H1 (cell line): Measurements from ENCODE around the gene SHLD1. TPM values are rescaled to one million over a fixed set of nuclear protein-coding genes. Genes with fewer than 3 reads are reported as not detected.

ENCODE experiments used
- CTCF ChIA-PET: fragments of 300-600 bp; sonication (Branson Sonifier 250); formaldehyde crosslinking; loops from one replicate; lab custom pipeline; 2021; ENCODE audit not compliant: partially characterized antibody; lab: Charles Lee
- POLR2A ChIA-PET: fragments of 300-600 bp; sonication (Branson Sonifier 250); formaldehyde crosslinking; loops from one replicate; lab custom pipeline; 2021; ENCODE audit warnings: inconsistent platforms; ENCODE audit not compliant: partially characterized antibody; lab: Charles Lee
- DNase-seq, 2 experiments: peaks; one replicate each; pipeline versions ENCODE4 v3.0.0 to v3.0.0-alpha.2; 2010 to 2022; ENCODE audit warnings: low spot score in 2 of 2, low read depth in 1 of 2, mixed read lengths in 1 of 2
- FAIRE-seq: peaks from 2 replicates; lab custom pipeline; 2011; peaks lifted over from hg19 to GRCh38; lab: Jason Lieb, UNC
- H2AFZ ChIP-seq: 2 replicates; pipeline ENCODE4 v1.8.1; 2012; ENCODE audit warnings: low read length, inconsistent platforms
- H2AK5ac ChIP-seq: 2 replicates; pipeline ENCODE4 v1.6.1; 2013; ENCODE audit warnings: low read depth, low read length
- H2BK120ac ChIP-seq: replicated peaks from 2 replicates; pipeline ENCODE3; 2013; ENCODE audit warnings: low read depth, low read length, inconsistent platforms
- H2BK12ac ChIP-seq: 2 replicates; pipeline ENCODE4 v1.6.1; 2013; ENCODE audit warnings: low read depth, low read length
- H2BK15ac ChIP-seq: 2 replicates; pipeline ENCODE4 v1.6.1; 2013; ENCODE audit warnings: low read length
- H2BK20ac ChIP-seq: 2 replicates; pipeline ENCODE4 v1.6.1; 2013; ENCODE audit warnings: low read length
- H2BK5ac ChIP-seq: 2 replicates; pipeline ENCODE4 v1.6.1; 2013; ENCODE audit warnings: low read depth, low read length
- H3K14ac ChIP-seq: 2 replicates; pipeline ENCODE4 v1.6.1; 2013; ENCODE audit warnings: inconsistent platforms; ENCODE audit not compliant: insufficient read length
- H3K18ac ChIP-seq: 2 replicates; pipeline ENCODE4 v1.6.1; 2013; ENCODE audit warnings: low read length; ENCODE audit errors: extremely low read depth
- H3K23ac ChIP-seq: 2 replicates; pipeline ENCODE4 v1.6.1; 2013; ENCODE audit warnings: inconsistent platforms; ENCODE audit not compliant: insufficient read length
- H3K23me2 ChIP-seq: 2 replicates; pipeline ENCODE4 v1.6.1; 2013; ENCODE audit warnings: low read depth, low read length
- H3K27ac ChIP-seq: 2 replicates; pipeline ENCODE4 v1.6.1; 2011; ENCODE audit warnings: low read depth, low read length, inconsistent platforms
- H3K27me3 ChIP-seq, 4 experiments: replicated peaks in 1 of 4; 1 replicate in 1 of 4; 2 replicates in 3 of 4; pipeline versions ENCODE4 v1.6.1 to v1.8.1; 2011 to 2013; ENCODE audit warnings: low read length in 3 of 4, mild to moderate bottlenecking in 3 of 4, inconsistent platforms in 2 of 4, mixed read lengths in 2 of 4, moderate library complexity in 1 of 4; ENCODE audit not compliant: control insufficient read depth in 3 of 4, insufficient read depth in 3 of 4; ENCODE audit errors: extremely low read depth in 1 of 4
- H3K36me3 ChIP-seq, 4 experiments: 2 replicates each; pipeline versions ENCODE4 v1.6.1 to v1.8.1; 2011 to 2013; ENCODE audit warnings: mild to moderate bottlenecking in 4 of 4, low read length in 3 of 4, moderate library complexity in 2 of 4, control low read depth in 1 of 4, inconsistent platforms in 1 of 4; ENCODE audit not compliant: insufficient read depth in 4 of 4, control insufficient read depth in 2 of 4
- H3K4ac ChIP-seq: replicated peaks from 2 replicates; pipeline ENCODE3; 2013; ENCODE audit warnings: low read length, low read depth, mixed read lengths, inconsistent platforms; ENCODE audit not compliant: insufficient read length
- H3K4me1 ChIP-seq, 4 experiments: replicated peaks in 1 of 4; 1 replicate in 1 of 4; 2 replicates in 3 of 4; pipeline versions ENCODE4 v1.6.1 to v1.8.1; 2011 to 2013; ENCODE audit warnings: low read length in 3 of 4, inconsistent platforms in 2 of 4, mixed read lengths in 1 of 4; ENCODE audit not compliant: insufficient read depth in 4 of 4, control insufficient read depth in 3 of 4
- H3K4me2 ChIP-seq, 2 experiments: 2 replicates each; pipeline versions ENCODE4 v1.6.1 to v1.8.1; 2011 to 2013; ENCODE audit warnings: low read depth in 2 of 2, low read length in 2 of 2, control low read depth in 1 of 2, inconsistent platforms in 1 of 2, mild to moderate bottlenecking in 1 of 2; ENCODE audit not compliant: insufficient read depth in 1 of 2
- H3K4me3 ChIP-seq, 4 experiments: fragments of 200-600, 300-600 bp in 1 of 4; sonication (generic), shearing (Covaris generic), sonication (Bioruptor Twin) in 1 of 4; 2 replicates each; pipeline versions ENCODE4 v1.5.1 to v1.8.1; 2011 to 2016; ENCODE audit warnings: low read length in 4 of 4, low read depth in 3 of 4, control low read depth in 2 of 4, inconsistent platforms in 2 of 4, mild to moderate bottlenecking in 2 of 4, mixed read lengths in 1 of 4, moderate library complexity in 1 of 4; ENCODE audit not compliant: insufficient read depth in 2 of 4; ENCODE audit errors: extremely low read depth in 1 of 4
- H3K56ac ChIP-seq: replicated peaks from 2 replicates; pipeline ENCODE3; 2013; ENCODE audit warnings: low read depth, mild to moderate bottlenecking, mixed read lengths, low read length, inconsistent platforms; ENCODE audit not compliant: insufficient read length
- H3K79me1 ChIP-seq: 2 replicates; pipeline ENCODE4 v1.6.1; 2013; ENCODE audit warnings: low read depth, low read length, control low read depth
- H3K79me2 ChIP-seq, 2 experiments: 2 replicates each; pipeline versions ENCODE4 v1.6.1 to v1.8.1; 2012 to 2013; ENCODE audit warnings: low read length in 2 of 2, mild to moderate bottlenecking in 2 of 2, inconsistent platforms in 1 of 2; ENCODE audit not compliant: insufficient read depth in 2 of 2, control insufficient read depth in 1 of 2
- H3K9ac ChIP-seq, 4 experiments: replicated peaks in 1 of 4; 1 replicate in 1 of 4; 2 replicates in 3 of 4; pipeline versions ENCODE4 v1.6.1 to v1.8.1; 2011 to 2013; ENCODE audit warnings: low read depth in 3 of 4, low read length in 3 of 4, control low read depth in 2 of 4, mild to moderate bottlenecking in 2 of 4, moderate library complexity in 2 of 4, inconsistent platforms in 1 of 4; ENCODE audit errors: extremely low read depth in 1 of 4
- H3K9me3 ChIP-seq, 2 experiments: 2 replicates each; pipeline versions ENCODE4 v1.6.1 to v1.8.1; 2012 to 2013; ENCODE audit warnings: mild to moderate bottlenecking in 2 of 2, moderate library complexity in 2 of 2, control low read depth in 1 of 2, inconsistent platforms in 1 of 2, low read depth in 1 of 2, low read length in 1 of 2, mixed read lengths in 1 of 2; ENCODE audit not compliant: insufficient read depth in 2 of 2
- H4K20me1 ChIP-seq, 2 experiments: replicated peaks in 1 of 2; 2 replicates each; pipeline versions ENCODE3 to v1.8.1; 2011 to 2013; ENCODE audit warnings: inconsistent platforms in 2 of 2, low read length in 2 of 2, mild to moderate bottlenecking in 1 of 2; ENCODE audit not compliant: insufficient read depth in 2 of 2, control insufficient read depth in 1 of 2
- H4K5ac ChIP-seq: 2 replicates; pipeline ENCODE4 v1.6.1; 2013; ENCODE audit warnings: low read length, low read depth, mixed read lengths, inconsistent platforms; ENCODE audit not compliant: insufficient read length
- H4K8ac ChIP-seq: 2 replicates; pipeline ENCODE4 v1.8.0; 2013; ENCODE audit warnings: mild to moderate bottlenecking, moderate library complexity, low read length, inconsistent platforms; ENCODE audit not compliant: insufficient read depth; ENCODE audit errors: extremely low read depth
- H4K91ac ChIP-seq: replicated peaks from 2 replicates; pipeline ENCODE3; 2013; ENCODE audit warnings: low read length, mixed read lengths, inconsistent platforms; ENCODE audit not compliant: insufficient read length
- ASH2L ChIP-seq: fragments of 200-600, 300-600 bp; sonication (generic); IDR thresholded peaks from one replicate; pipeline ENCODE4 v1.7.1; 2017; ENCODE audit warnings: low read length
- ATF3 ChIP-seq: IDR thresholded peaks from 2 replicates; pipeline ENCODE4 v1.6.1; 2011; ENCODE audit warnings: low read depth, mild to moderate bottlenecking, low read length; ENCODE audit not compliant: insufficient read depth
- CHD2 ChIP-seq: IDR thresholded peaks from 2 replicates; pipeline ENCODE4 v1.6.1; 2012; ENCODE audit warnings: low read length, improper control_type of control experiment
- FOSL1 ChIP-seq: IDR thresholded peaks from 2 replicates; pipeline ENCODE4 v1.6.1; 2011; ENCODE audit warnings: mild to moderate bottlenecking, low read depth, low read length, moderate library complexity; ENCODE audit not compliant: insufficient read depth
- GABPA ChIP-seq: IDR thresholded peaks from 2 replicates; pipeline ENCODE4 v1.6.1; 2011; ENCODE audit warnings: mild to moderate bottlenecking, low read length, moderate library complexity, borderline replicate concordance; ENCODE audit not compliant: insufficient read depth
- HDAC2 ChIP-seq, 2 experiments: fragments of 300-600 bp in 1 of 2; sonication (generic) in 1 of 2; IDR thresholded peaks; 2 replicates each; pipeline ENCODE4 v1.6.1; 2011 to 2012; ENCODE audit warnings: low read depth in 2 of 2, low read length in 2 of 2, mild to moderate bottlenecking in 2 of 2, moderate library complexity in 2 of 2, borderline replicate concordance in 1 of 2, inconsistent platforms in 1 of 2
- KDM5A ChIP-seq: fragments of 200-600 bp; IDR thresholded peaks from 2 replicates; pipeline ENCODE4 v1.7.1; 2012; ENCODE audit warnings: mild to moderate bottlenecking, low read length, inconsistent platforms, mixed read lengths
- POLR2AphosphoS5 ChIP-seq: IDR thresholded peaks from 2 replicates; pipeline ENCODE4 v1.6.1; 2011; ENCODE audit warnings: low read depth, low read length
- POU5F1 ChIP-seq: IDR thresholded peaks from 2 replicates; pipeline ENCODE4 v1.6.1; 2011; ENCODE audit warnings: low read depth, mild to moderate bottlenecking, low read length, moderate library complexity
- SAP30 ChIP-seq: fragments of 300-600 bp; sonication (generic); IDR thresholded peaks from 2 replicates; pipeline ENCODE4 v1.7.1; 2012; ENCODE audit warnings: low read length, moderate library complexity, mild to moderate bottlenecking, inconsistent platforms; ENCODE audit not compliant: insufficient read depth, insufficient replicate concordance
- TAF1 ChIP-seq: IDR thresholded peaks from 2 replicates; pipeline ENCODE4 v1.6.1; 2011; ENCODE audit warnings: mild to moderate bottlenecking, low read depth, low read length
- YY1 ChIP-seq: IDR thresholded peaks from 2 replicates; pipeline ENCODE4 v1.6.1; 2011; ENCODE audit warnings: low read depth, mild to moderate bottlenecking, low read length
- WGBS, 2 experiments: shearing (Covaris generic) in 1 of 2; methylation state at CpG; one replicate each; pipeline versions ENCODE4 v1.1.6 to v1.1.7; 2013 to 2015; ENCODE audit warnings: low lambda C conversion rate in 2 of 2, mixed read lengths in 2 of 2, inconsistent platforms in 1 of 2, low coverage in 1 of 2, missing lambda C conversion rate in 1 of 2; ENCODE audit not compliant: insufficient replicate concordance in 2 of 2, insufficient coverage in 1 of 2, insufficient read length in 1 of 2; ENCODE audit errors: extremely low coverage in 1 of 2, missing lambda C conversion rate in 1 of 2; 5-methylcytosine and 5-hydroxymethylcytosine counted together
- polyA plus RNA-seq, 7 experiments: library from polyadenylated mRNA; depleted of rRNA in 3 of 7; stranded (reverse) in 5 of 7; unstranded in 2 of 7; fragments of >200 nt in 5 of 7; fragments of 200-250 nt in 2 of 7; gene quantifications; 1 replicate in 5 of 7; 2 replicates in 1 of 7; 4 replicates in 1 of 7; pipeline versions ENCODE4 v1.2.1 to v1.2.3, GENCODE V29; 2011 to 2013; ENCODE audit warnings: missing spikeins in 2 of 7, mixed read lengths in 2 of 7
- total RNA-seq: library from RNA; stranded (reverse); fragmentation: NEBNext Ultra II Directional; extraction: Animal tissue kit (Norgen Biotek cat#: 25700); gene quantifications from 2 replicates; pipeline ENCODE4 v1.2.1, GENCODE V29; 2021
- TF ChIP-seq, protein P1 (sequence below): IDR thresholded peaks from 2 replicates; pipeline ENCODE4 v1.6.1; 2012; ENCODE audit warnings: inconsistent platforms

SHLD1 gene
- total and polyA plus RNA-seq, 2 of the 8 experiments (the other 6 are each of a cell fraction or from before 2014, with no cell fraction given): 4.2 to 6.5 TPM

DNA sequence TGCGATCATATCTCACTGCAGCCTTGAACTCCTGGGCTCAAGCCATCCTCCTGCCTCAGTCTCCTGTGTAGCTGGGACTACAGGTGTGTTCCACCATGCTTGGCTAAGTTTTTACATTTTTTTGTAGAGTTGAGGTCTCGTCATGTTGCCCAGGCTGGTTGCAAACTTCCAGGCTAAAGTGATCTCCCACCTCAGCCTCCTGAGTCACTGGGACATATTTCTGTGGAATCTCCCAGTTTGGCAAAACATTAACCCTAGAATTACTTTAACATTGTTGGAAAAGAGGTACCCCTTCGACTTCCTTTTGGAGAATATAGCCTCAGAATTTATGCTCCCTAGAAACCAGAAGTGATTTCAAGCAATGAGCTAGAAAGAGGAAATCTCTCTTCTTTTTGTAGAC is 57.2 kb downstream of the SHLD1 start:
- no peak overlapping the region for H4K8ac ChIP-seq
- POLR2A ChIA-PET: interaction anchor here (0.7 kb wide), 1 partner anchor 107 kb away, joined by 3 read pairs; no protein-coding TSS in a partner anchor
- H2BK120ac ChIP-seq: no peak overlapping the region
- 72% methylated on average over 3 of the region's 3 CpGs; no CpG with 5 or more reads in 1 of the 2 experiments for WGBS, 2 experiments
- no peak overlapping the region for H2AK5ac ChIP-seq
- no peaks in the 10 kb centered on the region for H3K23me2 ChIP-seq
- no peak overlapping the region for H4K5ac ChIP-seq
- H3K56ac ChIP-seq: no peak overlapping the region
- H3K27me3 ChIP-seq: no peaks in the 10 kb centered on the region
- CTCF ChIA-PET: interaction anchor here (0.6 to 3.4 kb wide), 11 partner anchors 11 to 250 kb away, joined by 3 to 19 read pairs (median 3); no protein-coding TSS in a partner anchor
- H2AFZ ChIP-seq: no peak overlapping the region
- H3K4ac ChIP-seq: no peak overlapping the region
- H4K20me1 ChIP-seq: no peaks in the 10 kb centered on the region
- no peaks in the 10 kb centered on the region for H3K36me3 ChIP-seq
- no peak overlapping the region for H2BK15ac ChIP-seq
- DNase-seq (no peak), FAIRE-seq (no peak)
- H3K14ac ChIP-seq: no peak overlapping the region
- no peak overlapping the region for H2BK20ac ChIP-seq
- no peak overlapping the region for H3K23ac ChIP-seq
- H3K79me2 ChIP-seq: no peaks in the 10 kb centered on the region
- no peaks in the 10 kb centered on the region for H3K79me1 ChIP-seq
- H4K91ac ChIP-seq: no peak overlapping the region
- no peak overlapping the region for H3K4me2 ChIP-seq
- peaks cover 0 to 10% (median 2%) of the 10 kb centered on the region in 4 experiments; a peak in 4 of 7 replicates for H3K4me1 ChIP-seq
- H3K4me3 ChIP-seq: no peak overlapping the region
- H3K9ac ChIP-seq: no peak overlapping the region
- no peaks in the 10 kb centered on the region for H3K9me3 ChIP-seq
- H3K18ac ChIP-seq: no peak overlapping the region
- H3K27ac ChIP-seq: no peak overlapping the region; the same call in 1 of the 2 replicates
- H2BK5ac ChIP-seq: no peak overlapping the region
- H2BK12ac ChIP-seq: no peak overlapping the region
- TF ChIP-seq ASH2L (no peak), KDM5A (no peak), TAF1 (no peak), SAP30 (no peak), POLR2AphosphoS5 (no peak), POU5F1 (no peak), GABPA (no peak), CHD2 (no peak), HDAC2 (IDR thresholded peaks at IDR 0.05; ENCODE audit: borderline replicate concordance in 1 of 2, low read depth in 2 of 2, low read length in 2 of 2) (no peak), FOSL1 (no peak), YY1 (no peak), ATF3 (no peak)
- TF ChIP-seq, protein P1, sequence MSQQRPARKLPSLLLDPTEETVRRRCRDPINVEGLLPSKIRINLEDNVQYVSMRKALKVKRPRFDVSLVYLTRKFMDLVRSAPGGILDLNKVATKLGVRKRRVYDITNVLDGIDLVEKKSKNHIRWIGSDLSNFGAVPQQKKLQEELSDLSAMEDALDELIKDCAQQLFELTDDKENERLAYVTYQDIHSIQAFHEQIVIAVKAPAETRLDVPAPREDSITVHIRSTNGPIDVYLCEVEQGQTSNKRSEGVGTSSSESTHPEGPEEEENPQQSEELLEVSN: no peak
